ENCODE measurements around the gene CIB1. TPM values are rescaled to one million over a fixed set of nuclear protein-coding genes. Genes with fewer than 3 reads are reported as not detected.
"Not testable (repeated sequence)": the region's sequence is repeated elsewhere in the genome, so short reads cannot be mapped to it uniquely, and the experiment has no call there.

The CIB1 gene
- total and polyA plus RNA-seq, 2 of the 8 experiments (the other 6 are each of a cell fraction or from before 2014, with no cell fraction given) = 26.0 to 63.5 TPM

DNA sequence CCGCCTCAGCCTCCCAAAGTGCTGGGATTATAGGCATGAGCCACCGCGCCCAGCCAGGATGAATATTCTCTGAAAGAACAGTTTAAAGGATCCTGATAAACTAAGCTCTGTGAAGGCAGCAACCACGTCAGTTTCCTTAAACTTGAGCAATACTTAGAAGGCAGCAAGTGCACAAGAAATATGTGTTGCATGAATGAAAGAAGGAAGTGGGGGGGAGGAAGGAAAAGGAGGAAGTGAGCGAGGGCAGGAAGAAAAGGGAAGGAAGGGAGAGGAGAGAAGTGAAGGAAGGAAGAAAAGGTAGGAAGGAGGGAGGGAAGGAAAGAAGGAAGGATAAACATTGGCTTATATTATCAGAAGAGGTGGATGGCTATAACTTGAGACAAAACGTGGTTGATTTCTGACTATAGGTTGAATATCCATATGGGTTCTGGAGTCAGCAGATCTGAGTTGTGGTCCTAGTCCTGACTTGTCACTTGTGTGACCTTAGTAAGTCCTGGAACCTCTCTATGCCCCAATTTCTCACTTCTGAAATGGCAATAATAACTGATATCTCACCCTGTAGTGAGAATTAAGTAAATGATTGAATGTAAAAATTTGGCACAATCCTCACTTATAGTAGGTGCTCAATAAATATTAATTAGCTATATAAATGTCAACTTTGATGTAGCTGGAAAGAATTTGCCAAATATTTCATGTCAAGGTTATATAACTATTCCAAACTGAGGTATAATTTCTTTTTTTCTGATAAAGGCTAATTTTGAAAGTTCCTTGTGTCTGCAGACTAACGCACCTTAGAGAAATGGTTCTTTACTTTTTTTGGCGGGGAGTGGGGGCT, 44.6 kb downstream of the CIB1 start (continued):
- no peak for TF ChIP-seq KDM5A (IDR thresholded peaks at IDR 0.05; ENCODE audit: low read length)
- TF ChIP-seq SIX5 (IDR thresholded peaks at IDR 0.05; ENCODE audit: low read depth, low read length) = no peak
- no peak for TF ChIP-seq SP2 (IDR thresholded peaks at IDR 0.05; ENCODE audit: low read length)

DNA sequence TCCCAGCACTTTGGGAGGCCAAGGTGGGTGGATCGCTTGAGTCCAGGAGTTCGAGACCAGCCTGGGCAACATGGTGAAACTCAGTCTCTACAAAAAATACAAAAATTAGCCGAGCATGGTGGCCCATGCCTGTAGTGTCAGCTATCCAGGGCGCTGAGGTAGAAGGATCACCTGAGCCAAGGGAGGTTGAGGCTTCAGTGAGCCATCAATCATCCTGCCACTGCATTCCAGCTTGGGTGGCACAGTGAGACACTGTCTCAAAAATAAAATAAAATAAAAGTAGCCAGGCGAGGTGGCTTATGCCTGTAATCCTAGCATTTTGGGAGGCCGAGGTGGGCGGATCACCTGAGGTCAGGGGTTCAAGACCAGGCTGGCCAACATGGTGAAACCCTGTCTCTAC, 45.7 kb downstream of the CIB1 start:
- H3K27me3 ChIP-seq (replicated peaks in 1 of 4; ENCODE audit: control insufficient read depth in 3 of 4, extremely low read depth in 1 of 4, insufficient read depth in 3 of 4, low read length in 3 of 4); H2BK15ac ChIP-seq (ENCODE audit: low read length); H3K23ac ChIP-seq (ENCODE audit: insufficient read length); H2BK12ac ChIP-seq (ENCODE audit: low read depth, low read length); H3K9me3 ChIP-seq (ENCODE audit: insufficient read depth in 2 of 2, low read depth in 1 of 2, low read length in 1 of 2); H3K79me1 ChIP-seq (ENCODE audit: low read depth, low read length); H3K9ac ChIP-seq (replicated peaks in 1 of 4; ENCODE audit: extremely low read depth in 1 of 4, low read depth in 3 of 4, low read length in 3 of 4); H4K5ac ChIP-seq (ENCODE audit: insufficient read length, low read depth, low read length); H3K18ac ChIP-seq (ENCODE audit: extremely low read depth, low read length); H3K36me3 ChIP-seq (ENCODE audit: control insufficient read depth in 2 of 4, insufficient read depth in 4 of 4, low read length in 3 of 4); H3K4me3 ChIP-seq (ENCODE audit: extremely low read depth in 1 of 4, insufficient read depth in 2 of 4, low read depth in 3 of 4, low read length in 4 of 4); H3K4me2 ChIP-seq (ENCODE audit: insufficient read depth in 1 of 2, low read depth in 2 of 2, low read length in 2 of 2); H4K20me1 ChIP-seq (replicated peaks in 1 of 2; ENCODE audit: control insufficient read depth in 1 of 2, insufficient read depth in 2 of 2, low read length in 2 of 2); H2BK5ac ChIP-seq (ENCODE audit: low read depth, low read length); H2BK120ac ChIP-seq (replicated peaks; ENCODE audit: low read depth, low read length); H2AK5ac ChIP-seq (ENCODE audit: low read depth, low read length); H3K14ac ChIP-seq (ENCODE audit: insufficient read length); H4K91ac ChIP-seq (replicated peaks; ENCODE audit: insufficient read length, low read length); H3K27ac ChIP-seq (ENCODE audit: low read depth, low read length); H4K8ac ChIP-seq (ENCODE audit: extremely low read depth, insufficient read depth, low read length); H3K56ac ChIP-seq (replicated peaks; ENCODE audit: insufficient read length, low read depth, low read length); DNase-seq (ENCODE audit: low read depth in 1 of 2, low spot score in 2 of 2); FAIRE-seq; H2BK20ac ChIP-seq (ENCODE audit: low read length); H3K4ac ChIP-seq (replicated peaks; ENCODE audit: insufficient read length, low read depth, low read length); H3K79me2 ChIP-seq (ENCODE audit: control insufficient read depth in 1 of 2, insufficient read depth in 2 of 2, low read length in 2 of 2); H3K23me2 ChIP-seq (ENCODE audit: low read depth, low read length); H2AFZ ChIP-seq (ENCODE audit: low read length): not testable (repeated sequence)
- peaks cover 0 to 15% (median 11%) of the 10 kb centered on the region in 4 experiments; a peak in 6 of 7 replicates for H3K4me1 ChIP-seq (replicated peaks in 1 of 4; ENCODE audit: control insufficient read depth in 3 of 4, insufficient read depth in 4 of 4, low read length in 3 of 4)
- 88% methylated on average over 7 of the region's 7 CpGs; no CpG with 5 or more reads in 1 of the 2 experiments for WGBS, 2 experiments (ENCODE audit: extremely low coverage in 1 of 2, insufficient coverage in 1 of 2, insufficient read length in 1 of 2, insufficient replicate concordance in 2 of 2, low coverage in 1 of 2, low lambda C conversion rate in 2 of 2, missing lambda C conversion rate in 1 of 2)
- ChIA-PET CTCF (ENCODE audit: partially characterized antibody) (interaction anchor here (0.8 to 2.0 kb wide), 4 partner anchors 26 to 113 kb away, joined by 3 to 8 read pairs (median 5); no protein-coding TSS in a partner anchor), POLR2A (ENCODE audit: partially characterized antibody) (interaction anchor here (0.8 to 3.8 kb wide), 2 partner anchors 11 to 13 kb away, joined by 4 to 16 read pairs; partner anchors contain the start of gene SEMA4B)
